ENCODE results near the gene SLC16A11.
A peak's percentile ranks its signal among the peaks of the same experiment; 100 is the strongest.

Gene SLC16A11

DNA sequence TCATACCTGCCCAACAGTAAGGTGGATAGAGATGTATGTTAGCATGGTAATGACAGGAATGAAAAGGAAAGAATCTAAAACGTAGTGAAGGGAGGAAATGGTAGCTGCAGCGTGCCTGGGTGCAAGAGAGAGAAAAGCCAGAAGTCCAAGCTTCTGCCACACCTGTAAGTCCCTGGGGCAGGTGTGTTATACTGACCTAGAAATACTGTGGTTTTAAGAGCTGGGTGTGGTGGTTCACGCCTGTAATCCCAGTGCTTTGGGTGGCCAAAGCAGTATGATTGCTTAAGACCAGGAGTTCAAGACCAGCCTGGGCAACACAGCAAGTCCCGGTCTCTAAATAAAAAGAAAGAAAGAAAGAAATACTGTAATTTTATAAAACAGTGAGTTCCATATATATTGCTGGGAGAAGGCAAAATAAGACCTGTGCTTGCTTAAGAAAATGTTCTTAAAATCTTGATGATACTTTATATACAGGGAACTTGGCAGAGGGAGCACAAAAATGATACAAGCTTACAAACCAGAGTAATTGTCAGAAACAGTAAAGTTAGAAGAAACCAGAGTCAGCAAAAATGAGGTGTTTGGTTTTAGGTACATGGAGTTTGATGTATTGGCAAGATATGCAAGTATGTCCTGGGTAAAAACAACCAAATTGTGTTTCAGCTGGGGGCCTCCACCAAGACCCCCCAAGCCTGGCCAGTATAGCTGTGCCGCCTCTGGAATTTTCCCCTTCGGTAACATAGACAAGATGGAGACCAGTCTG, 41.4 kb downstream of the SLC16A11 start:
- H2AK5ac ChIP-seq (ENCODE audit: low read depth, low read length) = no peak overlapping the region
- no peak overlapping the region for H3K4me2 ChIP-seq (ENCODE audit: insufficient read depth, low read length, poor library complexity, severe bottlenecking)
- no peak overlapping the region for H4K91ac ChIP-seq (ENCODE audit: low read depth, low read length, poor library complexity)
- H4K8ac ChIP-seq (ENCODE audit: low read depth, low read length) = no peak overlapping the region
- H3K4me1 ChIP-seq (ENCODE audit: control insufficient read depth in 2 of 2, insufficient read depth in 1 of 2, low read depth in 1 of 2, low read length in 2 of 2) = no peaks in the 10 kb centered on the region
- H3K14ac ChIP-seq (ENCODE audit: low read length) = no peak overlapping the region
- H3K23ac ChIP-seq (ENCODE audit: low read depth, low read length, poor library complexity) = no peak overlapping the region
- WGBS, 2 donors (ENCODE audit: extremely low coverage in 2 of 2, insufficient read length in 2 of 2, insufficient replicate concordance in 1 of 2) = no CpG with 5 or more reads among the region's 6 CpGs
- no peak for DNase-seq (ENCODE audit: low spot score)
- peaks cover 6 to 51% of the 10 kb centered on the region in 2 donors for H3K36me3 ChIP-seq (replicated peaks in 1 of 2; ENCODE audit: control insufficient read depth in 2 of 2, insufficient read depth in 2 of 2, low read length in 2 of 2)
- H3K27ac ChIP-seq (replicated peaks; ENCODE audit: low read length) = no peak overlapping the region
- H3K27me3 ChIP-seq (ENCODE audit: control insufficient read depth in 3 of 3, insufficient read depth in 3 of 3, low read depth in 1 of 3, low read length in 3 of 3) = no peaks in the 10 kb centered on the region
- H3K4me3 ChIP-seq (ENCODE audit: low read length in 2 of 2) = no peak overlapping the region
- H2BK120ac ChIP-seq (ENCODE audit: low read depth, low read length) = no peak overlapping the region
- H3K9ac ChIP-seq (ENCODE audit: low read depth, low read length, poor library complexity) = no peak overlapping the region
- no peak overlapping the region for H2AFZ ChIP-seq (ENCODE audit: low read length)
- no peak overlapping the region for H2BK12ac ChIP-seq (ENCODE audit: low read length)
- H3K79me1 ChIP-seq (ENCODE audit: low read depth, low read length) = no peaks in the 10 kb centered on the region
- no peak overlapping the region for H3K4ac ChIP-seq (ENCODE audit: low read length)
- no peaks in the 10 kb centered on the region for H3K9me3 ChIP-seq (replicated peaks in 1 of 2; ENCODE audit: control insufficient read depth in 2 of 2, insufficient read depth in 1 of 2, low read depth in 1 of 2, low read length in 2 of 2)
- no peak overlapping the region for H3K18ac ChIP-seq (ENCODE audit: low read length)
- no peak overlapping the region for H2BK15ac ChIP-seq (ENCODE audit: low read length)
- no peak overlapping the region for H2BK5ac ChIP-seq (ENCODE audit: low read length)

DNA sequence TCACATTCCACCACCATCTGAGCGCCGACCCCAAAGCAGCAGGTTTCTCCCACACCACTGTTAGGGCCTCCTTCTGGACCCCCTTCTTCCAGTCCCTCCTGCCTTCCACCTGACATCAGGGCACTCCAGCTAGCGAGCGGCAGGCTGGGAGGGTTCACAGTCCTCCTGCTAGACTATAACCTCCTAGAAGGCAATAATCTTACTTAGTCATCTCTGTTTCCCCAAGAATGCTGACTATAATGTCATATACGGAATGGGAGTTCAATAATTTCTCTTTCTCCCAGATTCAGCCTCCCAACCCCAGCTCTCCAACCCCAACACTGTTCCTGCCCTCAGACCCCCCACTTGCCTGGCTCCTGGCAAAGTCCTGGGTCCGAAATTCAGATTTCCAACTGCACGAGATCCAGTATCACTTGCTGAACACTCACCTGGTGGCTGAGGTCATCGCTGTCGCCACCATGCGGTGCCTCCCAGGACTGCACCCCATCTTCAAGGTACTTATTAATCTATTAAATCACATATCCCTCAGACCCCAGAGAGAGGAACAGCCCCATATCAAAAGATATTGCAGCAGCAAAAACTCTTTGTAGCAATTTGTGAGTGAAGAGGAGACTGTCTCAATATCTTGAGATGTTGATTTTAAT, 42.5 kb downstream of the SLC16A11 start:
- no peak for DNase-seq (ENCODE audit: low spot score)
- no peak overlapping the region for H3K4me3 ChIP-seq (ENCODE audit: low read length in 2 of 2)
- H2AK5ac ChIP-seq (ENCODE audit: low read depth, low read length) = no peak overlapping the region
- H3K9ac ChIP-seq (ENCODE audit: low read depth, low read length, poor library complexity) = no peak overlapping the region
- H3K4me1 ChIP-seq (ENCODE audit: control insufficient read depth in 2 of 2, insufficient read depth in 1 of 2, low read depth in 1 of 2, low read length in 2 of 2) = peaks cover 0 to 2% of the 10 kb centered on the region in 2 donors
- no peaks in the 10 kb centered on the region for H3K79me1 ChIP-seq (ENCODE audit: low read depth, low read length)
- H4K91ac ChIP-seq (ENCODE audit: low read depth, low read length, poor library complexity) = no peak overlapping the region
- no peak overlapping the region for H3K18ac ChIP-seq (ENCODE audit: low read length)
- H3K4me2 ChIP-seq (ENCODE audit: insufficient read depth, low read length, poor library complexity, severe bottlenecking) = no peak overlapping the region
- H3K14ac ChIP-seq (ENCODE audit: low read length) = no peak overlapping the region
- no peak overlapping the region for H3K4ac ChIP-seq (ENCODE audit: low read length)
- no peak overlapping the region for H4K8ac ChIP-seq (ENCODE audit: low read depth, low read length)
- peaks cover 0 to 2% of the 10 kb centered on the region in 2 donors for H3K9me3 ChIP-seq (replicated peaks in 1 of 2; ENCODE audit: control insufficient read depth in 2 of 2, insufficient read depth in 1 of 2, low read depth in 1 of 2, low read length in 2 of 2)
- H3K23ac ChIP-seq (ENCODE audit: low read depth, low read length, poor library complexity) = no peak overlapping the region
- H3K27ac ChIP-seq (replicated peaks; ENCODE audit: low read length) = no peak overlapping the region
- H3K36me3 ChIP-seq (replicated peaks in 1 of 2; ENCODE audit: control insufficient read depth in 2 of 2, insufficient read depth in 2 of 2, low read length in 2 of 2) = peaks cover 6 to 57% of the 10 kb centered on the region in 2 donors
- no peak overlapping the region for H2BK15ac ChIP-seq (ENCODE audit: low read length)
- H2AFZ ChIP-seq (ENCODE audit: low read length) = no peak overlapping the region
- no peak overlapping the region for H2BK5ac ChIP-seq (ENCODE audit: low read length)
- H2BK12ac ChIP-seq (ENCODE audit: low read length) = no peak overlapping the region
- no CpG with 5 or more reads among the region's 10 CpGs for WGBS, 2 donors (ENCODE audit: extremely low coverage in 2 of 2, insufficient read length in 2 of 2, insufficient replicate concordance in 1 of 2)
- no peak overlapping the region for H2BK120ac ChIP-seq (ENCODE audit: low read depth, low read length)
- peaks cover 0 to 6% (median 0%) of the 10 kb centered on the region in 3 experiments for H3K27me3 ChIP-seq (ENCODE audit: control insufficient read depth in 3 of 3, insufficient read depth in 3 of 3, low read depth in 1 of 3, low read length in 3 of 3)

- Histone ChIP-seq H2BK15ac (ENCODE audit: low read length) (no peak overlapping the region), H3K27me3 (ENCODE audit: control insufficient read depth in 3 of 3, insufficient read depth in 3 of 3, low read depth in 1 of 3, low read length in 3 of 3) (peaks cover 0 to 21% (median 0%) of the 10 kb centered on the region in 3 experiments), H3K36me3 (replicated peaks in 1 of 2; ENCODE audit: control insufficient read depth in 2 of 2, insufficient read depth in 2 of 2, low read length in 2 of 2) (peaks cover 6 to 57% of the 10 kb centered on the region in 2 donors), H3K4me3 (ENCODE audit: low read length in 2 of 2) (no peak overlapping the region), H2BK120ac (ENCODE audit: low read depth, low read length) (no peak overlapping the region), H3K79me1 (ENCODE audit: low read depth, low read length) (no peaks in the 10 kb centered on the region), H4K8ac (ENCODE audit: low read depth, low read length) (no peak overlapping the region), H2AFZ (ENCODE audit: low read length) (no peak overlapping the region), H3K9ac (ENCODE audit: low read depth, low read length, poor library complexity) (no peak overlapping the region), H3K4me1 (ENCODE audit: control insufficient read depth in 2 of 2, insufficient read depth in 1 of 2, low read depth in 1 of 2, low read length in 2 of 2) (peaks cover 0 to 5% of the 10 kb centered on the region in 2 donors), H3K18ac (ENCODE audit: low read length) (no peak overlapping the region), H4K91ac (ENCODE audit: low read depth, low read length, poor library complexity) (no peak overlapping the region), H3K27ac (replicated peaks; ENCODE audit: low read length) (no peak overlapping the region), H3K14ac (ENCODE audit: low read length) (no peak overlapping the region), H2AK5ac (ENCODE audit: low read depth, low read length) (no peak overlapping the region), H2BK5ac (ENCODE audit: low read length) (no peak overlapping the region), H3K4me2 (ENCODE audit: insufficient read depth, low read length, poor library complexity, severe bottlenecking) (no peak overlapping the region), H3K4ac (ENCODE audit: low read length) (no peak overlapping the region), H3K23ac (ENCODE audit: low read depth, low read length, poor library complexity) (no peak overlapping the region), H3K9me3 (replicated peaks in 1 of 2; ENCODE audit: control insufficient read depth in 2 of 2, insufficient read depth in 1 of 2, low read depth in 1 of 2, low read length in 2 of 2) (peaks cover 0 to 2% of the 10 kb centered on the region in 2 donors), H2BK12ac (ENCODE audit: low read length) (no peak overlapping the region)
- DNase-seq (ENCODE audit: low spot score) = no peak
- no CpG with 5 or more reads among the region's 11 CpGs for WGBS, 2 donors (ENCODE audit: extremely low coverage in 2 of 2, insufficient read length in 2 of 2, insufficient replicate concordance in 1 of 2)
These were observed 44.9 kb downstream of the SLC16A11 start for GRCh38 chr17:6998855-6999508.

GRCh38 chr17:6997171-6997570, 46.7 kb downstream of the SLC16A11 start:
- no peak overlapping the region for H4K8ac ChIP-seq (ENCODE audit: low read depth, low read length)
- no CpG with 5 or more reads among the region's 8 CpGs for WGBS, 2 donors (ENCODE audit: extremely low coverage in 2 of 2, insufficient read length in 2 of 2, insufficient replicate concordance in 1 of 2)

More at GRCh38 chr17:6997171-6997570, 46.7 kb downstream of the SLC16A11 start:
- no peak overlapping the region for H3K4me3 ChIP-seq (ENCODE audit: low read length in 2 of 2)
- peak overlapping the region; percentile 19 for H2BK5ac ChIP-seq (ENCODE audit: low read length)
- H3K18ac ChIP-seq (ENCODE audit: low read length) = no peak overlapping the region
- H3K14ac ChIP-seq (ENCODE audit: low read length) = no peak overlapping the region
- no peak overlapping the region for H3K27ac ChIP-seq (replicated peaks; ENCODE audit: low read length)
- peak overlapping the region; percentile 96 for H3K23ac ChIP-seq (ENCODE audit: low read depth, low read length, poor library complexity)
- no peak overlapping the region for H3K4me2 ChIP-seq (ENCODE audit: insufficient read depth, low read length, poor library complexity, severe bottlenecking)
- no peak overlapping the region for H2AK5ac ChIP-seq (ENCODE audit: low read depth, low read length)
- H3K9ac ChIP-seq (ENCODE audit: low read depth, low read length, poor library complexity) = no peak overlapping the region
- H3K27me3 ChIP-seq (ENCODE audit: control insufficient read depth in 3 of 3, insufficient read depth in 3 of 3, low read depth in 1 of 3, low read length in 3 of 3) = peaks cover 0 to 21% (median 0%) of the 10 kb centered on the region in 3 experiments
- H3K36me3 ChIP-seq (replicated peaks in 1 of 2; ENCODE audit: control insufficient read depth in 2 of 2, insufficient read depth in 2 of 2, low read length in 2 of 2) = peaks cover 6 to 49% of the 10 kb centered on the region in 2 donors
- no peak overlapping the region for H3K4ac ChIP-seq (ENCODE audit: low read length)
- no peak overlapping the region for H2BK120ac ChIP-seq (ENCODE audit: low read depth, low read length)
- peaks cover 0 to 2% of the 10 kb centered on the region in 2 donors for H3K9me3 ChIP-seq (replicated peaks in 1 of 2; ENCODE audit: control insufficient read depth in 2 of 2, insufficient read depth in 1 of 2, low read depth in 1 of 2, low read length in 2 of 2)
- no peak for DNase-seq (ENCODE audit: low spot score)
- H3K79me1 ChIP-seq (ENCODE audit: low read depth, low read length) = no peaks in the 10 kb centered on the region
- no peak overlapping the region for H2BK12ac ChIP-seq (ENCODE audit: low read length)
- peak overlapping the region; percentile 83 for H2BK15ac ChIP-seq (ENCODE audit: low read length)
- no peak overlapping the region for H4K91ac ChIP-seq (ENCODE audit: low read depth, low read length, poor library complexity)
- H2AFZ ChIP-seq (ENCODE audit: low read length) = no peak overlapping the region
- H3K4me1 ChIP-seq (ENCODE audit: control insufficient read depth in 2 of 2, insufficient read depth in 1 of 2, low read depth in 1 of 2, low read length in 2 of 2) = peaks cover 0 to 5% of the 10 kb centered on the region in 2 donors
